DMS53 (cell line): ENCODE results near the gene CA4.

ENCODE experiments used
- DNase-seq: peaks from one replicate; lab custom pipeline; 2025; lab: John Stamatoyannopoulos, UW

CA4 gene

GRCh38 chr17:60130466-60130865 is 19.3 kb upstream of the CA4 start:
- no peak for DNase-seq

- DNase-seq, result peak; percentile 51
Observed at GRCh38 chr17:60134396-60135150, 15.2 kb upstream of the CA4 start.

GRCh38 chr17:60135151-60135950 is 14.4 kb upstream of the CA4 start:
- peak; percentile 90 for DNase-seq

DNA sequence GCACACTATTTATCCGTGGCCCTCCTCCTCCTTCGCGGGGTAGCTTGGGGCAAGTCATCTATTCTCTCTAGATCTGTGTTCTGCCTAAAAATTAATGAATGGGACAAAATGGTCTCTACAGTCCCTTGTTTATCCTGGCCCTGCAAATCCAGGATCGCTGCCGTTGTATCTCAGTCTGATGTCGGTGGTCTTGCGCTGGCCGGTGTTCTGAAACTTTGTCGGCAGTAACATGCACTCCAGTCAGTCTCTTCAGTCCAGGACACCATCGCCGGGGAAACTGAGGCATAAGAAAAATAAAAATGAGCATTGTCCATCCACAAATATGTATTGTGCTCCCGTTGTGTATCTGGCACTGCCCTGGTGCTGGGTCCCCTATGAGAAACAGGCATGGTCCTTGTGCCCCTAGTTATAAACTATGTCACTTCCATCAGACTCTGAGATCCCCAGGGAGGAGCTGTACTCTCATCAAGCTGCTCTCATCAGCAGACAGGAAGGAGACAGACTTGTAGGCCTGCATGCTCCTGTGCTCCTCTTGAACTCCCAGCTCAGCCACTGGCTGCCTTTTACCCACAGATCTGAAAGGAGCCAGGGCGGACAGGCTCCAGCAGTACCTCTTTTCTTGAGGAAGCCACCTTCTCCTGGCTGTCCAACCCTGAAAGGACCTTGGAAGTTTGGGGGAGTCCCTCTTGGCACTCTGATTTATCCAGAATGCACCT is 13.7 kb upstream of the CA4 start:
- DNase-seq, result no peak

DNA sequence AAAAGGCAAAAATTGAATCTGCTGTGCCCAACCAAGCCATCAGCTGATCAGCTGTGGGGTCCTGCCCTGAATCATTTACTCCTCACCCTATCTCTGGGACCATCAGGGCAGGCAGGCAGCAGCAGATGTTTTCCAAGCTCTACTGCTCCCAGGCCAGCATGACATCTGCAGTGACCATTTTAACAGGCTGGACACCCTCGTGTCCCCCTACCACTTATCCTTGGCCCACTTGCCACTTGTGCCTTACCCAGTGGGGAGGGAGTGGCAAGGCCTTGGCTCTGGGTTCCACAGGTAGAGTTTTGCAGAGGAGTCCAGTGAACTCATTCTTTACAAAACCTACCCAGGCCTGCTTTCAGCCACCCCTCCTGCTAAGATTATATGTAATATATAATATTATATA is 12.0 kb upstream of the CA4 start:
- no peak for DNase-seq

DNA sequence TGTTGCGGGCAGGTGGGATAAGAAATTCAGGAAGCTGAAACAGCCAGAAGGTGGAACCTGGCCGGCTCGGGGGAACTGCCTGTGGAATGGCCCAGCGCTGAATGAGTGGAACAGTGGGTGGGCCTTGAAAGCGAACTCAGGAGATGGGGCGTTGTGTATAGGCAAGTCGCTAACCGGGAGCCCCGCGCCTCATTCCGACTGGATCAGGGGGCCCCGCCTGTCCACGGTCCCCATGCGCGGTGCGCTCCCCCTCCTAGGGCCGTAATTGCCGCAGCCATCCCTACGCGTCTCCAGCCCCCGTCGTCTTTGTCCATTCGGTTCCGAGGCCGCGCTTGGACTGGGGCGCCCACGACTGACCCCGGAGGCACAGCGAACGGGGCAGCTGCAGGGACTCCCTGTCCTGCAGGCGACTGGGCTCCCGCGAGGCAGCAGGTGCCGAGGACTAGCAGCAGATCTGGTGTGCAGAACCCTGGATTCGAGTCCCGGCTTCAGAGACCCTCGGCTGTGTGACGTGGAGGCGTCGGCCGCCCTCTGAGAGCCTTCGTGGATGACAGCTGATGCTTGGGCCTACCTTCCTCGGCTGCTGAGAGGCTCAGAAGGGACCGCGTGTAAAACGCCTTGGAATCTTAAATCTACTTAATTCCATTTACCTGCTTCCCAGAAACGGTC is 10.9 kb upstream of the CA4 start:
- DNase-seq, result no peak

DNA sequence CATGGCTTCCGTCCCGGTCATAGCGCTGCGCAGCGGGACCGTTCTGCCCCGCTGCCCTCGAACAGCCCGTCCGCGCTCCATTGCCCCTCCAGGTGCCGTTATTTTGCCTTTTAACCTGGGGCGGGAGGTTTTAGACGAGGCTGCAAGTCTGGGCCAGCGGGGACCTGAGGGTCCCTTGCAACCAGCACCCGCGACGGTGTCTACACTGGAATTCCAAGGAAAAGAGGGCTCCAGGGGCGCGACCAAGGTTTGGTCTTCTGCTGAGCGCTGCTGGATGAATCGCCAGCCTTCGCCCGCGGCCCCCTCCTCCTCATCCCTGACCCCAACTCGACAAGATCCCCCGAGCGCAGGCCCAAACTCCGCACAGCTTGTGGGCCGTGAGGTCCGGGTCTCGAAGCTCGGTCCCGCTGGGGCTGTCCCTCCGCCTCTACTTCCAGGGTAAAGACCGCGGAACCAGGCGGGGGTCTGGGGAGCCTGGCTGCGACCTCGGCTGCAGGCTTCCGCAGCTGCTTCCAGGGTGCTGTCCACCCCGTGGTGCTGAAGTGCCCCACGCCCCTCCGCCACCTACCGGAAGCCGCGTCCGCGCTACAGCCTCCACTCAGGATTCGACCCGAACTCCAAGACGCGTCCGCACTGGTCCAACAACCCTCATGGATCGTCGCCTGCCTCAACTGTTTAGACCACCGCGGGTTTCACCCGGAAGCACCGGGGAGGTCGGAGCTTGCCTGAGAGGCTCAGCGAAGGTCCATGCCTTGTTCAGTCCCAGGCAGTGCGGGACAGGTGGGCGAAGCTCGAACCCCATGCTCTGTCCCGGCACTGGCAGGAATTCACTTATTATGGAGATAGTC is 10.1 kb upstream of the CA4 start:
- peak; percentile 40 for DNase-seq

GRCh38 chr17:60141111-60142018 is 8.4 kb upstream of the CA4 start:
- peak; percentile 67 for DNase-seq

DNA sequence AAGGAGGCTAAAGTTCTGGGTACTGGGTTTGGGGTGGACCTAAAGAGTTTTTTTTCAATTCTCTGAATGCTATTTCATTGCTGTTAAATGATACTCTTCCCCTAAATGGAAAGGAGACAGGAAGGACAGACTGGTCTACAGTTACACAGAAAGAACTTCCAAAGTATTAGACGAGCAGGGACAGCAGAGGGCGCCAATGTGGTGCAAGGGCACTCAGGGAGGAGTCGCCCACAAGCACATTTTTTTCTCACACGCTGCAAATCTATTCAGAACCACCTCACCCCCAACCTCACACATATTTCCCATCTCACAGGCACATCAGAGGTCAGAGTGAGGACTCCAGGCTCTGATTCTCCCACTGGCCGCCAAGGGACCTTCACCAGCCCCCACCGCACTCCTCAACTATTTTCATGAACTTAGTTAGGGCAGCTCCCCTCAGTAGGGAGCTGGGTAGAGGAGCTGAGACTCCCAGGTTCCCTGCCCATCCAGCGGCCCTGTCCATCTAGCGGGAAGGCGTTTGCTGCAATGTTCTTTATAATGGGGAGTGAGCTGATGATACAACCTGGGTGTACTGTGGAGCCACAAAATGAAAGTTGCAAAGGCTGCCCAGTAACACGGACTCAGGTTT is 6.8 kb upstream of the CA4 start:
- DNase-seq, result peak; percentile 93

- DNase-seq, result no peak
Observed at GRCh38 chr17:60145006-60145935, 4.5 kb upstream of the CA4 start.

GRCh38 chr17:60146206-60146605 is 3.6 kb upstream of the CA4 start:
- no peak for DNase-seq

DNA sequence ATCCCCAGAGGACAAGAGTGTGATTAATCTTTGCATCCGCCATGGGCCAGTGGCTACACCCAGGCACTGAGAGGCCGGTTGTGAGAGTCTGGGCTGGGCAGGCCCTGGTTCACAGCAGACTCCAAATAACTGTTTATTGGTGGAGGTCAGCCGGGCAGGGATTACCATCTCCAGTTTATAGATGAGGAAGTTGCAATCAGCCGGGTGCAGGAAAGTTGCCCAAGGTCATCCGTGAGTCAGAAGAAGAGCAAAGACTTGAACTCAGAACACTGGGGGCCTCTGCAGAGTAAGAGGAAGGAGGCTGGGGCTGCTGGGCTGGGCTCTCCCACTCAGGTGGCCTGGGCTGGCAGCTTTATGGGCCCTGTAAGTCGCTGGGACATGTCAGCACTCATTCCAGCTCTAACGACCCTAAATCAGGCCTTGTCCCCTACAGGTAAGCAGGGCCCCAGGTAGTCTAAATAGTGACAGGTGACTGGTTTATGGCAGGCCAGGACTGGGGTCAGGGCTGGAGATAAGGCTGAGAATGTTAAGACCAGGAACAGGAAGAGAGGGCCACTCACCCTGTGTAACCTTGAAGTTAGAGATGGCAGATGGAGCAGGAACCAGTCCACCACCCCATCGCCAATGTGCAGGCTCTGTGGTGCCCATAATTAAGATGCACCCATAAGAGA is 2.1 kb upstream of the CA4 start:
- no peak for DNase-seq

DNA sequence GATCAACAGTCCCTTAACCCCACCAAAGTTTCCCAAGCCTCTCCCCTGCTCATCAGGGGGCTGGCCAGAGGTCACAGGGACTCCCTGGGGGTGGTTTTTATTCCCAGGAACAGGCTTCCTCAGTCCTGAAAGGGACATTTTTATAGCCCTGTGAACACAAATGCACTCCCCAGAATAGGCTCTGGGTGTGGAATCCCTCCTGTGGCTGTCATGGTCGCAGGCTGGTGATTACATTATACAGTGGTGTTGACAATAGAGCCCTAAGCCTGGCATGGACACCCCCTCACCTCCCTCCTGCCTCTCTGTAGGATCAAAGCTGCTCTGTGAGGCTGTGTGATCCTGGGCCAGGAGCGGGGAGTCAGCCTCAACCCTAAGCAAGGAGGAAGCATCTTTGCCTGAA is 1.4 kb upstream of the CA4 start:
- peak; percentile 12 for DNase-seq

DNA sequence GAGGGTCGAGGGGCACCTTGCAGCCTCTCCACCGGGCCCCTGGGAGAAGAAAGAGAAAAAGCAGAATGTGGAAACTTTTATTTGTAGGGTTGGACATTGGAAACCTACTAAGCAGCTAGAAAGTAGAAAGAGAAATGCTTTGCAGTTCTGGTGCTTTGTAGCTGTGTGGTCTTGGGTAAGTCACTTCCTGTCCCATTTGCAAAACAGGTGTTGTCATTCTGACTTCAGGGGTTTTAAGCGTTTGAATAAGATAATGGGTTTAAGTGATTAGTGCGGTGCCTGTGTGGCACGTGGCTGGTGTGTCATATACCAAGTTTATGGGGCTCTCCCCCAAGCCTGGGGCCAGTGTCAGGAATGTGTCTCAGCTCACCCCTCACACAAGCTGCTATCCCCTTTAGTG is 1.6 kb downstream of the CA4 start:
- DNase-seq, result no peak

- DNase-seq, result no peak
Observed at GRCh38 chr17:60153606-60154390, 4.0 kb downstream of the CA4 start.

- no peak for DNase-seq
Observed at GRCh38 chr17:60154616-60155426, 5.0 kb downstream of the CA4 start.
